ENCODE measurements around the gene SP2.

- TF ChIP-seq CTCF (IDR thresholded peaks at IDR 0.05 in 2 of 3, conservative IDR thresholded peaks at IDR 0.05 in 1 of 3; ENCODE audit: borderline replicate concordance in 1 of 3, insufficient read depth in 1 of 3, low read depth in 2 of 3, low read length in 2 of 3) = no peak
- no peak for TF ChIP-seq ELF1 (IDR thresholded peaks at IDR 0.05; ENCODE audit: borderline replicate concordance, low read depth)
Measured at GRCh38 chr17:47895347-47895855, 635 bp upstream of the SP2 start.
